Measurements from ENCODE around the gene LAMB4.
"Not testable (repeated sequence)": the region's sequence is repeated elsewhere in the genome, so short reads cannot be mapped to it uniquely, and the experiment has no call there.

LAMB4 gene

GRCh38 chr7:108037741-108038140 lies 92.4 kb downstream of the LAMB4 start:
- no peak for FAIRE-seq

- no peak for FAIRE-seq
Measured at GRCh38 chr7:108037140-108037539, 93.0 kb downstream of the LAMB4 start.

GRCh38 chr7:108034586-108034985 lies 95.6 kb downstream of the LAMB4 start:
- no peak for FAIRE-seq

DNA sequence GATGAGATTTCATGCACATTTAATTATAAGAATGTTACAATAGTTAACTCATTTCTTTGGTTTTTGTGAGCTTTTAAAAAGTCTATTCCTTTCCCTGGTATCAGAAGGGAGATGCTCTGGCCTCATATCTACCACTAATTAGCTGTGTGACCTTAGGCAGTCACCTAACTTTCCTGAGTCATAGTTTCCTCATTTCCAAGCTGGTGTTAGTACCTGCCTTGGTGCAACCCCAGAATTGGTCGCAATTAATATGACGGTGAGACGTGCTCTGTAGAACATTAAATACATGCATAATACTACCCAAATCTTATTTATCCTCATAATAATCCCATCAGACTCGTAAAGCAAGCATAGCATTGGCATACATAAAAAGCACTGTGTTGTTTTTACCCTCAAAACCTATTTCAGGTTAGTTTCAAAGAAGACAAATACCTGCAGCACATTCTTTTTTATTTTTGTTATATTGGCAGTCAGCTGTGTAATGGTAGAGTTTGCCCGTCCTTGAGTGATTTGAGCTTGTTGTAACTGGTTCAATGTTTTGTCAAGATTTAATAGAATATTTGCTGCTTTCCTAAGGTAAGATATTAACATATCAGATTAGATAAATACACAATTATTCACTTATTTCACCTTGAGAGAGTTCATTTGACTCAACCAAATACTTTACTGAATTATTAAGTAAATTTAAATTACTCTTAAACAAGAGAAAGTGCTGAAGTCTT lies 96.2 kb downstream of the LAMB4 start:
- FAIRE-seq: no peak

- not testable (repeated sequence) for FAIRE-seq
Measured at GRCh38 chr7:108033309-108033708, 96.9 kb downstream of the LAMB4 start.

- FAIRE-seq: no peak
Measured at GRCh38 chr7:108030516-108030915, 99.6 kb downstream of the LAMB4 start.

DNA sequence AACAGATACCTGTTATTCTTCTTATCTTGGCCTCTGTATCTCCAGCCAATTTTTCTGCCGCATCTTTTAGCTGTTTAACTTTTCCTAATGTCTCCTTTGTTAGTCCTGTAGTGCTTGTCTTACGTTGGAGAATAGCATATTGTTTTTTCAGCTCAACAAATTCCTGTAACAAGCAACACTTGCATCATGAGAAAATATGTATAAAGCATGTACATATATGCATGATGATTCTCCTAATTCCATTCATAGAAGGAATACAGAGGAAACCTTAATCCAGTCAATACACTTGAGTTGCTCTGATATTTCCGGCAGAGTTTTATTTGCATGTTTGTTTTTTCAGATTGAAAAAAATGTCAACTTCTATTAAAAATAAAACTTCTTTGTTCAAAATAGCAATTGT lies 101.1 kb downstream of the LAMB4 start:
- FAIRE-seq: no peak

- no peak for FAIRE-seq
Measured at GRCh38 chr7:108028111-108028510, 102.0 kb downstream of the LAMB4 start.

- FAIRE-seq: no peak
Measured at GRCh38 chr7:108027239-108027638, 102.9 kb downstream of the LAMB4 start.

GRCh38 chr7:108026647-108027046 lies 103.5 kb downstream of the LAMB4 start:
- FAIRE-seq: no peak

GRCh38 chr7:108026116-108026515 lies 104.0 kb downstream of the LAMB4 start:
- FAIRE-seq: no peak

DNA sequence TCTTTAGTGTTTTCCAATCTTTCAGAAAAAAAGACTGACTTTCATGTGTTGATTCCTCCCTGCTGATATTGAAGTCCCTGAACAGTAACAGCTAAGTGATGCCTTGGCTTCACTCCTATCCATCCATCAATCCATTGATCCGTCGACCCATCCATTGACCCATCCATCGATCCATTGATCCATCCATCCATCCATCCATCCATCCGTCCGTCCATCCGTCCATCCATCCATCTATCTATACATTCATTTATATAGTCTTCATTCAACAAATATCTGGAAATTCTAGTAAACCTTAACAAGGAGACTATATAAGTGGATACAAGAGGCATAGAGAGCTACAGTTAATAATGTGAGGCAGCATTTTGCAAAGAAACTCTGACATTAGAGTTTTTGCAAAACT lies 105.6 kb downstream of the LAMB4 start:
- FAIRE-seq: no peak

DNA sequence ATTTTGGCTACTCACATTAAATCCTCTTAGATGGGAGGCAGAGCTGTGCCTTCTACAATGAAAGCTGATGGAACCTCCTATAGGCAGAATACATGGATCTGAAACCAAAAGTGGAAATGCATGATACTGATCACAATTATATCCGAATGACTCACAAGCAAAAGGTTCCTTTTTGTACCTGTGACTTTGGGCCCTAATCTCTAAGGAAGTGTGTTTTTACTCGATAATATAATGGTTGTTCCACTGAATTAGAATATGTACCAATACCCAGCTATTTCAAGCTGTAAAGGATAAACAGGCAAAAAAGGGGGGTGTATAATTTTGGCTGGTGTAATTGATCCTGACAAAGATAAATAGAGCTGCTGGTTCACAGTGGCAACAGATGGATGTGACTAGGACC lies 109.6 kb downstream of the LAMB4 start:
- FAIRE-seq: no peak

GRCh38 chr7:108018668-108019067 lies 111.5 kb downstream of the LAMB4 start:
- FAIRE-seq: no peak

DNA sequence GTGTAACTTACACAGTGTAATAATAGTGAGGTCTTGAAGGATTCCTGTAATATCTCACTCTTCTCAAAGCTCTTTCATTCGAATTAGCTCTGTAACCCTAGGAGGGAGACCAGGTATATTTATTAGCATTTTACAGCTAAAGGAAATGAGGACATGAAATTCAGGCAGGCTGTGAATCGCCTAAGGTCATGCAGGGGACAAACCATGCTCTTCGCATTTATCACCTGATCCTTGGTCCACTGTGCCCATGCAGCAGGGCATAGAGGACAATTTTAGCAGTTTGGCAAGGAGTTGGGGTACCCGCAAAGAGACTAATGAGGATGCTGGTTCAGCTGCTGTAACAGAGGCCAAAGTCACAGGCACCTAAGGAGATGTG lies 112.4 kb downstream of the LAMB4 start:
- FAIRE-seq: no peak

- no peak for FAIRE-seq
Measured at GRCh38 chr7:108016841-108017775, 113.1 kb downstream of the LAMB4 start.

- no peak for FAIRE-seq
Measured at GRCh38 chr7:108015740-108016139, 114.4 kb downstream of the LAMB4 start.

GRCh38 chr7:108014747-108015682 lies 115.1 kb downstream of the LAMB4 start:
- FAIRE-seq: no peak

DNA sequence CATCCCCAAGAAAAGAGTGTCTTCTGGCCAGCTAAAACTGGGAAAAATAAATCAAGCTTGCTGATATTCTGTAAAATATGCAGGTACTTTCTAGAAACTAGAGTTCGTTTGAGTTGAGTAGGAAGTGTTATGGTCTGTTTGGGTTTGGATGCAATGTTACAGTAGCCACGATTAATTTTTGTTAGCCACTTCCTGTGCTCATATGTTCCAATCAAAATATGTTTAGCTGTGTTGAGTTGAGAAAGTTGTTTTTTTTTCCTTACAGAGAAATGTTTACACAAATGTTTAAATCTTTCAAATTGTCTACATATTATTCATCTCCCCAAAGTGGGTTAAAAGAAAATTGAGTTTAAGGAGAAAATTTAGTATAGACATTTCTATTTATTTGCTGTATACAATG lies 115.9 kb downstream of the LAMB4 start:
- no peak for FAIRE-seq

- FAIRE-seq: no peak
Measured at GRCh38 chr7:108012499-108013430, 117.4 kb downstream of the LAMB4 start.

DNA sequence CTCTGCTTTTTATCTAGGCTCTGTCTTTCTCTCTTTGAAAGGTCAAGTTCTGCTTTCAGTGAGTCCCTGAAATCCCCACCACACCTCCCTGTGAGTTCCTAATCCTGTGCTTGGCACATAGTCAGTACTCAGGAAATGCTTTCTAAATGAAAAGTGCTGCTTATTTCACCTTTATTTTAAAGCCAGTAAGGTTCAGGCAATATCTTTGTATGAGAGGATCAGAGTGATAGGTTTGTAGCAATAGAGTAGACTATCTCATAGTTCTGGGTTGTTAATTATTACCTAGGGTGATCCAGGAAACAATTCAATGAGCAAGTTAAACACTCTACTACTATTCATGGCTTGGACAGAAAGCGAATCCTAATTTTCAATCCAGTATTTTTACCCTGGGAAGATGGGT lies 119.8 kb downstream of the LAMB4 start:
- FAIRE-seq: no peak

GRCh38 chr7:108009873-108010272 lies 120.3 kb downstream of the LAMB4 start:
- FAIRE-seq: no peak

Measured in colon (tissue), 2 donors.